HT-29 (cell line): Measurements from ENCODE around the gene SAA1. TPM values are rescaled to one million over a fixed set of nuclear protein-coding genes. Genes with fewer than 3 reads are reported as not detected.
"Not testable (repeated sequence)": the region's sequence is repeated elsewhere in the genome, so short reads cannot be mapped to it uniquely, and the experiment has no call there.

Source experiments
- DNase-seq: peaks from one replicate; pipeline ENCODE4 v3.0.0-alpha.2; 2015; ENCODE audit warnings: low spot score
- total RNA-seq: library from RNA; depleted of rRNA; stranded (reverse); fragments of >200 nt; shearing (Covaris generic); gene quantifications from 2 replicates; pipeline ENCODE4 v1.2.3, GENCODE V29; 2014

The SAA1 gene
- total RNA-seq, 1 experiment from 2014 or later = not detected

DNA sequence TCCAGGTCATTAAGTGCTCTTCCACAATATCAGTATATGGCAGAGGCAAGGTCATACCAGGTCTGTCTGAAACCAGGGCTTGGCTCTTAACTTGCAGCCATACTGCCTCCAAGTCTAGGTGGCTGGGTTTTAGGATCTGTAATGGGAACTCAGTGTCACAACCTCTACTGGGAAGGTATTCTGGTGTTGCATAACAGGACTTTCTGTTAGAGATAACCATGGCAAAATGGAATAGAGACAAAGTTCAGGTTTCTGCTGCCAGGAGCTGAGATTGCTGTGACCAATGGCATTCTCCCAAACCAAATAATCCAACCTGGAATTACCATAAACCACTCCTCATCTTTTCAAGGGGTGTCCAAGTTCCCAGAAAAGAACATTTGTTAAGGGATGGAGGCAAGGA is 6.8 kb upstream of the SAA1 start:
- no peak for DNase-seq

DNA sequence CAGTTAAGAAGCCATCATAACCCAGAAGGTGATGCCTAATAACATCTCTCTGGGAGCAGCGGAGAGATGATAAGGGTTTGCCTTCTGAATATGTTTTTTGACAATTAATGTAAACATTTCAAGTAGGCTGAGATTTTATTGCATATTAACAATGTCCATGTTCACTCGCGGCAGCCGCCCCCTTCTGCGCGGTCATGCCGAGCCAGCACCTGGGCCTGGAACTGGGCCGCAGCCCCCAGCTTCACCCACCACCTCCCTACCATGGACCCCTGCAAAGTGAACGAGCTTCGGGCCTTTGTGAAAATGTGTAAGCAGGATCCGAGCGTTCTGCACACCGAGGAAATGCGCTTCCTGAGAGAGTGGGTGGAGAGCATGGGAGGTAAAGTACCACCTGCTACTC is 4.3 kb upstream of the SAA1 start:
- DNase-seq = no peak

DNA sequence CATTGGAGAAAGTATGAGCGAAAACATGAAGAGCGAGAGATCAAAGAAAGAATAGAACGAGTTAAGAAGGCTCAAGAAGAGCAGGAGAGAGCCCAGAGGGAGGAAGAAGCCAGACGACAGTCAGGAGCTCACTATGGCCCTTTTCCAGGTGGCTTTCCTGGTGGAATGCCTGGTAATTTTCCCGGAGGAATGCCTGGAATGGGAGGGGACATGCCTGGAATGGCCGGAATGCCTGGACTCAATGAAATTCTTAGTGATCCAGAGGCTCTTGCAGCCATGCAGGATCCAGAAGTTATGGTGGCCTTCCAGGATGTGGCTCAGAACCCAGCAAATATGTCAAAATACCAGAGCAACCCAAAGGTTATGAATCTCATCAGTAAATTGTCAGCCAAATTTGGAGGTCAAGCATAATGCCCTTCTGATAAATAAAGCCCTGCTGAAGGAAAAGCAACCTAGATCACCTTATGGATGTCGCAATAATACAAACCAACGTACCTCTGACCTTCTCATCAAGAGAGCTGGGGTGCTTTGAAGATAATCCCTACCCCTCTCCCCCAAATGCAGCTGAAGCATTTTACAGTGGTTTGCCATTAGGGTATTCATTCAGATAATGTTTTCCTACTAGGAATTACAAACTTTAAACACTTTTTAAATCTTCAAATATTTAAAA is 3.2 kb upstream of the SAA1 start:
- DNase-seq = not testable (repeated sequence)

DNA sequence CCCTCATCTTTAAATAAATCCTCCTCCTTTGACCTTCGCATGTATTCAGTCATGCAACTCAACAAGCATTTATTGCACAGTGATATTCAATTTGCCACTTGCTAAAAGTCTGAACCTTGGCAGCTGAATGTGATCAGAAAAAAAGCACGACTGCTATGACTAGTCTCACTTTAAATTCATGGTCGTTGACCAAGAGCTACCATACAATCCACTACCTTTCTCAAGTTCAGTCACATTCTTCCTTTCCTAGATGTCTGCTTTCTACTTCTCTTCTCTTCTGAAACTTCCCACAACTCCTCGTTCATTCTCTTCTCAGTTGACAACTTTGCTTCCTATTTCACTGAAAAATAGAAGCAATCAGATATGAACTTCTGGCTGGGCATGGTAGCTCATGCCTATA is 2.0 kb upstream of the SAA1 start:
- DNase-seq = no peak

DNA sequence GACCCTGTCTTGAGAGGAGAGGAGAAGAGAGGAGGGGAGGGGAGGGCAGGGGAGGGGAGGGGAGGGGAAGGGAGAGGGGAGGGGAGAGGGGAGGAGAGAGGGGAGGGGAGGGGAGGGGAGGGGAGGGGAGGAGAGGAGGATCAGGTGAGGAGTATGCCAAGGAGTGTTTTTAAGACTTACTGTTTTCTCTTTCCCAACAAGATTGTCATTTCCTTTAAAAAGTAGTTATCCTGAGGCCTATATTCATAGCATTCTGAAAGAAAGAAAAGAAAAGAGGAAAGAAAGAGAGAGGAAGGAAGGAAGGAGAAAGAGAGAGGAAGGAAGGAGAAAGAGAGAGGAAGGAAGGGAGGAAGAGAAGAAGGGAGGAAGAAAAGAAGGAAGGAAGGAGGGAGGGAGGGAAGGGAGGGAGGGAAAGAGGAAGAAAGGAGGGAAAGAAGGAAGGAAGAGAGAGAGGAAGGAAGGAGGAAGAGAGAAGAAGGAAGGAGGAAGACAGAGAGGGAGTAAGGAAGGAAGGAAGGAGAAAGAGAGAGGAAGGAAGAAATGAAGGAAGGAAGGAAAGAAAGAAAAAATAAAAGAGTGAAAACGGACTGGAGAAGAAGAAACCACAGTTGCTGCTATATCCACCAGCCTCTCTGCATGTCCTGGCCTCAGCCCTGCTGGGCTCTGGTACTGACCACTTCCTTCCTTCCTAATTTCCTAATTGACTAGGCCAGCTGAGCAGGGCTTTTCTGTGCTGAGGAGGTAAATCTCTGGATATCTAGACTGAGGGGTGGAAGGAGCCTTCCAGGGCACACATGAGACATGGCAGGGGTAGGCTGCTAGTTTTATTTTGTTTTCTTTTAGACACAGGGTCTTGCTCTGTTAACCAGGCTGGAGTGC is 1.1 kb upstream of the SAA1 start:
- DNase-seq = no peak

DNA sequence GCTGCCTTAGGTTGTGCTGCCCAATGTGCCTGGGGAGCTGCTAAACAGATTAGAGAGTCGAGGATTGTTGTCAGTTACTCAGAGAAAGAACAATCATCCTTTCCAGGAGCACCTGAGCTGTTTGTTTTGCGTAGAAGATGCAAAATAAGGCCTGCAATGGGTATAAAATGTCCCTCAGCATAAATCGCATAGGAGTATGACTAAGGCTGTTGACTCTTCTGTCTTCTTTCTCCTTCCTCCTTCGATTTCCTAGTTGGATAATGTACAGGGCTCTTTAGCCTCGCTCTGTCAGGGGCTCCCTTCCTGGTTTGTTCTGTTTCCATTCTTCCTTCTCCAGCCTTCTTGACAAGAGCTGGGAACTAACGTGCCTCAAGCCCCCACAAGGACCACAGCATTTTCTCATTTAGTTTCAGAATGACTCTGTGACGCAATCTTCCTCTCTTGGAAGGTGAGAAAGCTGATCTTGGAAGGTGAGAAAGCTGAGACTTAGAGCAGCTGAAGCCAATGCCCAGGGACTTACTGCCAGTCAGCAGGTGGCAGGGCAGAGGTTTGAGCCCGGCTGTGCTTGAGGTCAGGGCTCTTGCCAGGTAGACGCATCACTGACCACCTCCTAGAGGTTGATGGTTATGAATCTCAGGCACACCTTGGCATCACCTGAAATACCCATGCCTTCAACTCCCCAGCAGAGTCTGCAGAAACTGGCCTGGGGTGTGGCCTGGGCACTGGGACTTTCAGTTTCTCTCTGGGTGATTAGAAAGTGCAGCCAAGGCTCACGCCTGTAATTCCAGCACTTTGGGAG is 1.5 kb downstream of the SAA1 start:
- not testable (repeated sequence) for DNase-seq

DNA sequence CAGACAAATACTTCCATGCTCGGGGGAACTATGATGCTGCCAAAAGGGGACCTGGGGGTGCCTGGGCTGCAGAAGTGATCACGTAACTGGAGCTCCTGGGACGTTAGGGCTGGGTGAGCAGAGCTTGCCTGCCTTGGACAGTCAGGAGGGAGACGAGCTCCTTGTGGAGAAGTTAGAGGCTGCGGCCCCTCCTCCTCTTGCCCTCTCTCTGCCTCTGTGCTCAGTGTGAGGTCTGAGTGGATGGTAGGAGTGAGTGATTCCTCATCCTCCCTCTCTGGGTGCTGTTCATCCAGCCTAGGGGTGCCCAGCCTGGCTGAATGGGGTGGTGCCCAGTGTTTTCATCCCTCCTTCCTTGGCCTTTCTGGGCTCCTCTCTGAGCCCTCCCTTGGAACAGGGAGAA is 3.2 kb downstream of the SAA1 start:
- DNase-seq = not testable (repeated sequence)

DNA sequence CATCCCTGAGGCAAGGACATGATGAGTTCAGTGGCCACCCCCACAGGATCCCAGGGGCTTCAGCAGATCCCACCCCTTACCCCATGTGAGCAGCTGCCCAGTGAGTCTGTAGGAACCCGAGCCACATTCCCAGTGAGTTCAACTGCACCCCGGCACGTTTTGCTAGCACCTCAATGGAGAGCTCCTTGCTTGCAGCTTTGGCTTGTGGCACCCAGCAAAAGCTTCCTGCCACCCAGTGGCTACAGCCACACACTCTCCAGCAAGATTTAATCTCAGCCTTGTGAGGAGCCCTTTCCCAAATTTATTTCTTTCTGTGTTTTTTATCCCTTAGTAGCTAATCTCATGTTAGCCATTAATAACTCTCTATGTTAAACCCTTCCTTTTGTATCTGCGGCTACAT is 4.0 kb downstream of the SAA1 start:
- DNase-seq = no peak

DNA sequence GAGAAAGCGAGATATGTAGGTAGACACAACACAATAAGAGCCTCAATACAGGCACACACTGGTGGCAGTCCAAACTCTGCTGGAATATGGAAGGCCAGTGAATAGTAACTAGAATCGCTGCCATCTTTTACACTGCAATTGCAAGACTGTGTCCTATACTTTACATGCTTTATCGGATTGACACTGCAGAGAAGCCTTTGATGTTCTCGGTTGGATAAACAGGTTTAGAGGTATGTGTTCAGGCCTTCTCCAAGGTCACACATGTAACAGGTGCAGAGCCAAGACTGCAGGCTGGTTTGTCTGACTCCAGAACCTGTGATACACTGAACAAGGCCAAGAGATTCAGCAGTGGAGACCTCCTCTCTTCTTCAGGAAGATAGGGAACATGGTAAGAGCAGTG is 5.1 kb downstream of the SAA1 start:
- DNase-seq = no peak

DNA sequence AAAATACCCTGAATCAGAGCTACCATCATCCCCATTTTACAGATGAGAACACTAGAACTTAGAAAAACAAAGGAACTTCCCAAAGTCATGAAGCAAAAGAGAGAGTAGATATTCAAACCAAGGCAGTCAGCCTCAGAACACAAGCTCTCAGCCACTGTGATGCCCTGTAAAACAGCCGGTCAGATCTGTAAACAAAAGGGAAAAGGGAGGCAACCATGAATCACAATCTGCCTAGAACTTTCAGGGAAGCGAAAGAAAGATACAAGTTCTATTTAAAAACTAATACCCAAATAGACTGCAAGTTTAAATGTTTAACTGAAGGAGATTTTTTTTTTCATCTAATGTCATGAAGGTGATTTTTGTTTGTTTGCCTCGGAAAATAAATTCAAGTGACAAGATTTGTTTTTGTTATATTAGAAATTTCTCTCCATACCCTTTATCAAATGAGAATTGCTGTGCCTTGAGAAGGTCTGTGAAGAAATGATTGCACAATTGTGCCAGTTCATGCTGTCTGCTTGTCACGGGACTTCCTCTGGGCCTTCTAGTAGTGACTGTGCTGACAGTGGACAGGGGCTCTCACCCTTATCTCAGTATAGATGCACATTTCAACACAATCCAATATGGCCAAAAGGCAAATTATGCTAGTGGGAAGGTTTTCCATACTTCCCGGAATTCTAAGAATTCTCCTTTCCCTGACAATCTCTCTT is 11.7 kb downstream of the SAA1 start:
- no peak for DNase-seq

DNA sequence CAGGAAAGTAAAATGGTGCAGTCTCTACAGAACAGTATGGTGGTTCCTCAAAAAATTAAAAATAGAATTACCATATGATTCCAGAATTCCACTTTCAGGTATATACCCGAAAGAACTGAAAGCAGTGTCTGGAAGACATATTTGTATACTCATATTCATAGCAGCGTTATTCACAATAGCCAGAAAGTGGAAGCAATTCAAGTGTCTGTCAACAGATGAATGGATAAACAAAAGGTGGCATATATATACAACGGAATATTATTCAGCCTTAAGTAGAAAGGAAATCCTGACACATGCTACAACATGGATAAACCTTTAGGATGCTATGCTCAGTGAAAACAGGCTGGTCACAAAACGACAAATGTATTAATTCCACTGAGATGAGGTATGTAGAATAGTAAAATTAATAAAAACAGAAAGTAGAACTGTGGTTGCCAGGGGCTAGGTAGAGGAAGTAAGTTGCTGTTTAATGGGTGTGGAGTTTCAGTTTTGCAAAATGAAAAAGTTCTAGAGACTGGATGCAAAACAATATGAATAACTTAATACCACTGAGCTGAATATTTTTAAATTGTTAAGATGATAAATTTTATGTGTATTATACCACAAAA is 14.5 kb downstream of the SAA1 start:
- DNase-seq = no peak

DNA sequence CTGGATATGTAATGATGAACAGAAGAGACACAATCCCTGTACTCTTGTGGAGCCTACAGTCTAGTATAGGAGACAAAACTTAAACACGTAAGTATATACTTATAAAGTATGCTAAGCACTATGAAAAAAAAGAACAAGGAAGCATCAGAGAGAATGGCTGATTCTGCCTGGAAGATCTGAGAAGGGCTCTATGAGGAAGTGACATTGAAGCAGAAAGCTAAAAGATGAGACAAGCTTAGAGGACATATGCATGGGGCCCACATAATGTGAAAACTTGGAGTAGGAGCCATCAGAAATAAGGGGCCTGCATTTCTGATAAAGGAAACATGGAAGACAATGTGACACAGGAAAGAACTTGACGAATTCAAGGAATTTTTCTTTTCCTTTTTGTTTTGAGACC is 16.6 kb downstream of the SAA1 start:
- no peak for DNase-seq

DNA sequence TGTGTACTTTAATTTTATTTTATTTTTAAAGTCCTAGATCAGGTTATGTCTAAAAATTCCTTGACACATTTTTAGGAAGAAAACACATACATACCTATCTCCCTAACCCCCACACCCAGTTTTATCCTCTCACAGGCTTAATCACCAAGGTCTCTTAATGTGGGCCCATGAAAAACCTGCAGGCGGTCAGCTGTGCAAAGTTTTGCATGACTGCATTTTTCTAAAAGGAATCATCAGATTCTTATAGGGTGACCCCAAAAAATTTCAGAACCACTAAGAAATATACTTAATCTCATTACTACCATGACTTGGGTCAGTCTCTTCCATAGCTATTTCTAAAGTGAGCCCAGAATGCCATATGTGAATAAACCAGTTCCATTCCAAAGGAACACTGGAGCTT is 19.8 kb downstream of the SAA1 start:
- no peak for DNase-seq

DNA sequence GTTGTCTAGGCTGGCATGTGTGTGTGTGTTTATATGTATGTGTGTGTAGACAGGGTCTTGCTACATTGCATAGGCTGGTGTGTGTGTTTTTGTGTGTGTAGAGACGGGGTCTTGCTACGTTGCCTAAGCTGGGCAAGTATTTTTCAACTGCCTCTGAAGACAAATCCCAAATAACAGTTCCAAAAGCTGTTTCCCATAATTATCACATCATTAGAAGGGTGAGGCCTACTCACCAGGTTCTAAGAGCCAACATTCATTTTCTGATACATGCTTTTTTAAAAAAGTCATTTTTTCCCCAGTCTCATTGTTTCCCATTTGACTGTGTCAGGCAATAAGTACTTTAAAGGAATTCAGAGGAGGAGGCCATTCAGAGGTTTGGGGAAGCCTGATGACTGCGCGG is 22.8 kb downstream of the SAA1 start:
- DNase-seq = no peak

DNA sequence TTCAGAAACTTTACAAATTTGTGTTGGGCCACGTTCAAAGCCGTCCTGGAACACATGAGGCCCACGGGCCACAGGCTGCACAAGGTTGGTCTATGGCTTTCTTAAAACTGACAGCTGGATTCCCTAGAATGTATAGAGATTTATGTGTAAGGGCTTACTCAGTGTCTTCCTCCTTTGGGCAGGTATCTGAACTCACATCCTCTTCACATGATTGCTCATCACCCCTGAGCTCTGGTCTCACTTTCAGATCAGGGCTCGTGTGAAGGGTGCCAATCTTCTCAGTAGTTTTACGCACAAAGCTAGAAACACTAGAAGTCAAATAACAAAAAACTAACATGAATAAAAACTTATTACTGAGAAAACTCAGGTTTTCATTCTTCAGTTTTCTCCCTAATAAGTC is 28.8 kb downstream of the SAA1 start:
- DNase-seq = no peak

DNA sequence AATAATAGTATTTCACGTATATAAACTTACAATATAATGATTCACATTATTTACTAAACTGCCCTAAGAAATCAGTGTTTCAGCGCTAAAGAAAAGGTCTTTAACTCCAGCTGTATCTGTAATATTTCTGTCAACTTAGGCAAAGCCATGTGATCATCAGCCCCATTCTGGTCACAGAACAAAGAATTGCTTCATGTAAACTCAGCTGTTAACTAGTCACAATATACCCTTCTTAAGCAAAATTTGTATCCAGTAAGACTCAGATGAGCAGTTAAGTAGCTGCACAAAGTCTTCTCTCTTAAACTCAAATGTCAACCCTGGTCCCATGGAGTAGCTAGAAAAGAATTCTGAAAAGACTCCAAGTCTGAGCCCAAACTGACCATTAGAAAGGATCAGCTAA is 29.3 kb downstream of the SAA1 start:
- no peak for DNase-seq

DNA sequence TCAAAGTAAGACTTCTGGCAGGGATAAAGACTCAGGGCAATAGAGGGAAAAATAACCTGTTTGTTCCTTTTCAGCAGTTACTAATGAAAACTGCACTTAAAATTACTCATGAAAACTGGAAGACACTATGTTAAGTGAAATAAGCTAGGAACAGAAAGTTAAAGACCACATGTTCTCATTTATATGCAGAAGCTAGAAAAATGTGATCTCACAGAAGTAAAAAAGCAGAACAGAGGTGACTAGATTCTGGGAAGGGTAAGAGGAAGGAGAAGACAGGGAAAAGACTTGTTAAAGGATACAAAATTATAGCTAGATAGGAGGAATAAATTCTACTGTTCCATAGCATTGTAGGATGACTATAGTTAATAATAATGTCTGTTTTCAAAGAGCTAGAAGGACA is 33.7 kb downstream of the SAA1 start:
- DNase-seq = no peak

DNA sequence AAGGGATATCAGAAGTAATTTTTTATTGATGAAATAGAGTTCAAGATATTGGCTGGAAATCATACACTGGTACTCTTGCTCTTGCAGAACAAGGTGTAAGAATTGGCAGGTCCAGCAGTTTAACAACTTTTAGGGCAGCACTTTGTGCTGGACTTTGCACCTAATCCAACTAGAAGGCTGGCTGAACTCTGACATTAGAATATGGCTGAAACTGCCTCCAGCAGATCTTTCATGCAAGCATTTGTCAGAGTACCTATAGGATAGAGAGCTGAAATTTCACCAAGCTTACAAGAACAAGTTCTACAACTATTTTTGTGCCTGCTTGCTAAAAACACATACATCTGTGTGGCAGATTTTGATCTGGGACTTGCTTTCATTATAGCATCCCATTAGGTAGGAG is 38.7 kb downstream of the SAA1 start:
- DNase-seq = no peak

DNA sequence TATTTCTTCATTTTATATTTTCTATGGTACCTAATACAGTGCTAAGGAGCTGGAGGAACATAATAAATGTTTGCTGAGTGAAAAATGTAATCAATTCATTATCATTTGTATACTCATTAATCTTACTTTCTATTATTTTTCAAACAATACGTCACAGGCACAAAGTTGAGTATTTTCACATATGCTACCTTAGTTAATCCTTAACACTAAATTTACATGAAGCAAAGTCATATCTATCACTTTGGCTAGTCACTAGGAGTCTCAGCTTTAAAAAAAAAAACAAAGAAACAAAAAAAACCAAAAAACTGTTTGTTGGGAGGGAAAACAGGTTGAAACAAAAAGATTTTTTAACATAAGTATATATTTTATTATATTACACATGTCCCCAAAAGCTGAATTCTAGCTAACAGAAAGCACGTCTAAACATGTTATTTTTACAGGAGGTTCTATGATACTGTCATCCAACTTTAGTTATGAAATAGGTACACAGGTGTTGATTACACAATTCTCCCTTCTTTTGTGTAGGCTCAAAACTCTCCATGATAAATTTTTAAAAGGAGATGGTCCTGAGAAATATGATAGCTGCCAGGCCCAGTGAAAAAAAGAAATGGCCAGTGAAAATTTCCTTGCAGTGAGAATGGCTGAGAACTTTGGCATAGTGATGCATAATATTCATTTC is 41.5 kb downstream of the SAA1 start:
- DNase-seq = no peak

DNA sequence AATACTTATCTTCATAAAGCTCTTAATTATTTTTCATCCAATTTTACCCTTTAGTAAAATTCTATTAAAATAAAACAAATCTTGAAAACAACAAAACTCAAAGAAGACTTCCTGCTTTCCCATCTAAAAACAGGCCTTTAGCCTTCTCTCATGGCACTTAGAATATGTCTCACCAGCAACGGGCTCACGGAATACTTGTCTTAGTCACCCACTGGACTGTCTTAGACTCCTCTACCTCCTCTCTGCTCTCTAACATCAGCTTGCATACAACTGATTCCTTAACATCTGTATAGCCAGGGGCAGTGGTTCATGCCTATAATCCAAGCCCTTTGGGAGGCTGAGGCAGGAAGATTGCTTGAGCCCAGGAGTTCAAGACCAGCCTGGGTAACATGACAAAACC is 42.2 kb downstream of the SAA1 start:
- no peak for DNase-seq

DNA sequence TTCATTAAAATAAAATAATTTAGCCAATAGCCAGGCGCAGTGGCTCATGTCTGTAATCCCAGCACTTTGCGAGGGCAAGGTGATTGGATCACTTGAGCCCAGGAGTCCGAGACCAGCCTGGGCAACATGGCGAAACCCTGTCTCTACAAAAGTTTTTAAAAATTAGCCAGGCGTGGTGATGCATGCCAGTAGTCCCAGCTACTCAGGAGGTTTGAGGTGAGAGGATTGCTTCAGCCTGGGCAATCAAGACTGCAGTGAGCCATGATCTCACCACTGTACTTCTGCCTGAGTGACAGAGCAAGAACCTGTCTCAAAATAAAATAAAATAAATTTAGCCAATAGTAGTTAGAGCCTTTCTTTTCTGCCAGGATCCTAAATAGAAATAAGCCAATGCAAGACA is 43.6 kb downstream of the SAA1 start:
- DNase-seq = no peak
